Measurements from ENCODE around the gene CUL4B.

GRCh38 chrX:120534413-120535205 lies 26.2 kb downstream of the CUL4B start:
- TF ChIP-seq, protein P1, sequence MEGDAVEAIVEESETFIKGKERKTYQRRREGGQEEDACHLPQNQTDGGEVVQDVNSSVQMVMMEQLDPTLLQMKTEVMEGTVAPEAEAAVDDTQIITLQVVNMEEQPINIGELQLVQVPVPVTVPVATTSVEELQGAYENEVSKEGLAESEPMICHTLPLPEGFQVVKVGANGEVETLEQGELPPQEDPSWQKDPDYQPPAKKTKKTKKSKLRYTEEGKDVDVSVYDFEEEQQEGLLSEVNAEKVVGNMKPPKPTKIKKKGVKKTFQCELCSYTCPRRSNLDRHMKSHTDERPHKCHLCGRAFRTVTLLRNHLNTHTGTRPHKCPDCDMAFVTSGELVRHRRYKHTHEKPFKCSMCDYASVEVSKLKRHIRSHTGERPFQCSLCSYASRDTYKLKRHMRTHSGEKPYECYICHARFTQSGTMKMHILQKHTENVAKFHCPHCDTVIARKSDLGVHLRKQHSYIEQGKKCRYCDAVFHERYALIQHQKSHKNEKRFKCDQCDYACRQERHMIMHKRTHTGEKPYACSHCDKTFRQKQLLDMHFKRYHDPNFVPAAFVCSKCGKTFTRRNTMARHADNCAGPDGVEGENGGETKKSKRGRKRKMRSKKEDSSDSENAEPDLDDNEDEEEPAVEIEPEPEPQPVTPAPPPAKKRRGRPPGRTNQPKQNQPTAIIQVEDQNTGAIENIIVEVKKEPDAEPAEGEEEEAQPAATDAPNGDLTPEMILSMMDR (conservative IDR thresholded peaks at IDR 0.05 in 1 of 2, IDR thresholded peaks at IDR 0.05 in 1 of 2; ENCODE audit: low read depth in 1 of 2, low read length in 2 of 2), result no peak
- TF ChIP-seq EZH2 (IDR thresholded peaks at IDR 0.05; ENCODE audit: low read length, missing control alignments), result no peak

Data from fibroblast of lung (primary cell).